H1 (cell line): Measurements from ENCODE around the gene NHEJ1. TPM values are rescaled to one million over a fixed set of nuclear protein-coding genes. Genes with fewer than 3 reads are reported as not detected.

ENCODE experiments used
- CHD2 ChIP-seq: IDR thresholded peaks from 2 replicates; pipeline ENCODE4 v1.6.1; 2012; ENCODE audit warnings: low read length, improper control_type of control experiment
- FOSL1 ChIP-seq: IDR thresholded peaks from 2 replicates; pipeline ENCODE4 v1.6.1; 2011; ENCODE audit warnings: mild to moderate bottlenecking, low read depth, low read length, moderate library complexity; ENCODE audit not compliant: insufficient read depth
- GABPA ChIP-seq: IDR thresholded peaks from 2 replicates; pipeline ENCODE4 v1.6.1; 2011; ENCODE audit warnings: mild to moderate bottlenecking, low read length, moderate library complexity, borderline replicate concordance; ENCODE audit not compliant: insufficient read depth
- JUND ChIP-seq: IDR thresholded peaks from 2 replicates; pipeline ENCODE4 v1.6.1; 2011; ENCODE audit warnings: mild to moderate bottlenecking, improper control_type of control experiment, low read length
- KDM1A ChIP-seq: fragments of 200-600, 300-600 bp; sonication (generic); IDR thresholded peaks from 2 replicates; pipeline ENCODE4 v1.7.1; 2016; ENCODE audit warnings: mild to moderate bottlenecking, low read length, borderline replicate concordance
- MAFK ChIP-seq: IDR thresholded peaks from 2 replicates; pipeline ENCODE4 v1.6.1; 2012; ENCODE audit warnings: low read depth, mild to moderate bottlenecking, improper control_type of control experiment, low read length
- NRF1 ChIP-seq: IDR thresholded peaks from 2 replicates; pipeline ENCODE4 v1.6.1; 2011; ENCODE audit warnings: mild to moderate bottlenecking, low read depth, low read length, improper control_type of control experiment
- polyA plus RNA-seq, 7 experiments: library from polyadenylated mRNA; depleted of rRNA in 3 of 7; stranded (reverse) in 5 of 7; unstranded in 2 of 7; fragments of >200 nt in 5 of 7; fragments of 200-250 nt in 2 of 7; gene quantifications; 1 replicate in 5 of 7; 2 replicates in 1 of 7; 4 replicates in 1 of 7; pipeline versions ENCODE4 v1.2.1 to v1.2.3, GENCODE V29; 2011 to 2013; ENCODE audit warnings: missing spikeins in 2 of 7, mixed read lengths in 2 of 7
- total RNA-seq: library from RNA; stranded (reverse); fragmentation: NEBNext Ultra II Directional; extraction: Animal tissue kit (Norgen Biotek cat#: 25700); gene quantifications from 2 replicates; pipeline ENCODE4 v1.2.1, GENCODE V29; 2021

The NHEJ1 gene
- total and polyA plus RNA-seq, 2 of the 8 experiments (the other 6 are each of a cell fraction or from before 2014, with no cell fraction given) = 22.7 to 24.1 TPM

DNA sequence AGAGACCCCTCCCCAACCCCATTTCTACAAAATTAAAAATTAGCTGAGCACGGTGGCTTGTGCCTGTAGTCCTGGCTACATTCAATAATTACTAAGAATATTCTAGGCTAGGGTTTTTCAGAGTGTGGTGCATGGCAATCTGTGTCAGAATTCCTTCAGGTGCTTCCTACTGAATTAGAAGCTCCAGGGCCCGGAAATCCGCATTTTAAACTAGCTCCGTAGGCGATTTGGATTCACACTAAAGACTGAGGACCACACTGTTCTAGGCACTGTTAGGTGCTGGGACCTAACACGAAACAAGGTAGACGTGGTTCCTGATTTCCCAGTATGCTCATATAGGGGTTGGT, 45.3 kb upstream of the NHEJ1 start (continued):
- no peak for TF ChIP-seq KDM1A
- no peak for TF ChIP-seq FOSL1
- TF ChIP-seq CHD2 = no peak
- no peak for TF ChIP-seq JUND
- TF ChIP-seq NRF1 = no peak
- no peak for TF ChIP-seq GABPA
- TF ChIP-seq MAFK = no peak
